A673 (cell line): ENCODE measurements around the gene NREP. TPM values are rescaled to one million over a fixed set of nuclear protein-coding genes. Genes with fewer than 3 reads are reported as not detected.

Experiments
- BruUV-seq: library from RNA; stranded (reverse); fragments of 400-500 nt; replicated peaks from 2 replicates; lab custom pipeline; 2021; lab: Mats Ljungman, UMichigan
- CTCF ChIA-PET: fragments of 300-600 bp; sonication (Branson Sonifier 250); formaldehyde crosslinking; loops from one replicate; lab custom pipeline; 2022; ENCODE audit warnings: antibody characterized with exemption; lab: Charles Lee
- POLR2A ChIA-PET: fragments of 300-600 bp; sonication (Branson Sonifier 250); formaldehyde crosslinking; loops from one replicate; lab custom pipeline; 2022; ENCODE audit warnings: antibody characterized with exemption; ENCODE audit not compliant: low non-redundant PET; lab: Charles Lee
- DNase-seq: peaks from one replicate; pipeline ENCODE4 v3.0.0-alpha.2; 2015; ENCODE audit warnings: low spot score
- H3K27ac ChIP-seq: fragments of 200-600 bp; sonication (generic); 2 replicates; pipeline ENCODE4 v1.5.1; 2016; ENCODE audit warnings: mixed run types, low read depth, mild to moderate bottlenecking, mixed read lengths, antibody characterized with exemption, low read length; ENCODE audit not compliant: poor library complexity, severe bottlenecking
- H3K27me3 ChIP-seq: fragments of 200-600 bp; sonication (generic); replicated peaks from 2 replicates; pipeline ENCODE4 v1.6.1; 2017; ENCODE audit warnings: mixed run types, low read depth, mild to moderate bottlenecking, mixed read lengths, antibody characterized with exemption, low read length; ENCODE audit not compliant: insufficient read depth, poor library complexity
- H3K36me3 ChIP-seq: fragments of 200-600 bp; sonication (generic); 2 replicates; pipeline ENCODE4 v1.6.1; 2016; ENCODE audit warnings: mixed run types, mild to moderate bottlenecking, mixed read lengths, antibody characterized with exemption, low read length; ENCODE audit not compliant: insufficient read depth, poor library complexity, severe bottlenecking
- H3K4me1 ChIP-seq: fragments of 200-600 bp; sonication (generic); 2 replicates; pipeline ENCODE4 v1.6.1; 2017; ENCODE audit warnings: mixed run types, mild to moderate bottlenecking, mixed read lengths, antibody characterized with exemption, low read length; ENCODE audit not compliant: insufficient read depth, poor library complexity, severe bottlenecking
- H3K4me3 ChIP-seq: fragments of 200-600 bp; sonication (generic); 2 replicates; pipeline ENCODE4 v1.5.1; 2016; ENCODE audit warnings: low read depth, mixed run types, mild to moderate bottlenecking, mixed read lengths, low read length; ENCODE audit not compliant: poor library complexity, severe bottlenecking
- H3K9me3 ChIP-seq: fragments of 200-600 bp; sonication (generic); 2 replicates; pipeline ENCODE4 v1.6.1; 2016; ENCODE audit warnings: mixed run types, low read depth, mild to moderate bottlenecking, mixed read lengths, antibody characterized with exemption, low read length; ENCODE audit not compliant: poor library complexity, severe bottlenecking
- EZH2 ChIP-seq: fragments of 200-600 bp; sonication (generic); IDR thresholded peaks from 2 replicates; pipeline ENCODE4 v1.6.1; 2017; ENCODE audit warnings: borderline replicate concordance, low read depth, mild to moderate bottlenecking, mixed read lengths, antibody characterized with exemption, low read length; ENCODE audit not compliant: poor library complexity, severe bottlenecking
- intact Hi-C: fragments of 100-400 bp; cut with micrococcal nuclease; formaldehyde crosslinking; loops from one replicate; pipeline ENCODE4 v1.10.0; 2022; ENCODE audit not compliant: unreplicated experiment
- total RNA-seq: library from RNA; stranded (reverse); gene quantifications from 2 replicates; pipeline ENCODE4 v1.2.3, GENCODE V29; 2021
- TF ChIP-seq, protein P1 (sequence below): fragments of 300-800, 200-600 bp; sonication (generic); conservative IDR thresholded peaks from 2 replicates; pipeline ENCODE4 v1.5.1; 2017; ENCODE audit warnings: low read depth, mild to moderate bottlenecking, antibody characterized with exemption, low read length, moderate library complexity, mixed read lengths

The NREP gene
- total RNA-seq, 1 experiment from 2014 or later = 31.0 TPM

DNA sequence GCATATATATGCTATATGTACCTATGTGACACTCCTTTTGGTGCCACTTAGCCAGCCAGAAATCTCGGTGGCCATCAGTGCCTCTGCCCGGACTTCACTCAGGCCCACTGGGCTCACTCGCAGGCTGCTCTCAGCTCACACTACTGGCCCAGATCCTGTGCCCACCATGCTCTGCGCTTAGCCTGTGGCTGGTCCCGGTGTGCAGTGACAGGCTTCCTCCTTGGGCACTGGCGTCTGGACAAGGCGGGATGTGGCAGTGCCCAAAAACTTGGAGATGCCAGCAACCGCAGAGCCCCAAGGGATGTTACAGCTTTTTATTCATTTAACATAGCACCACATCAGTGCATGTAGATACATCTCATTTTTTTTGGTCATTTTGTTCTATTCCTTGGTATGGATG lies 77.4 kb downstream of the NREP start:
- Histone ChIP-seq H3K4me3 (no peak overlapping the region), H3K4me1 (no peaks in the 10 kb centered on the region), H3K27me3 (no peaks in the 10 kb centered on the region), H3K36me3 (no peaks in the 10 kb centered on the region), H3K9me3 (no peaks in the 10 kb centered on the region), H3K27ac (no peak overlapping the region)
- TF ChIP-seq EZH2 = no peak
- TF ChIP-seq, protein P1, sequence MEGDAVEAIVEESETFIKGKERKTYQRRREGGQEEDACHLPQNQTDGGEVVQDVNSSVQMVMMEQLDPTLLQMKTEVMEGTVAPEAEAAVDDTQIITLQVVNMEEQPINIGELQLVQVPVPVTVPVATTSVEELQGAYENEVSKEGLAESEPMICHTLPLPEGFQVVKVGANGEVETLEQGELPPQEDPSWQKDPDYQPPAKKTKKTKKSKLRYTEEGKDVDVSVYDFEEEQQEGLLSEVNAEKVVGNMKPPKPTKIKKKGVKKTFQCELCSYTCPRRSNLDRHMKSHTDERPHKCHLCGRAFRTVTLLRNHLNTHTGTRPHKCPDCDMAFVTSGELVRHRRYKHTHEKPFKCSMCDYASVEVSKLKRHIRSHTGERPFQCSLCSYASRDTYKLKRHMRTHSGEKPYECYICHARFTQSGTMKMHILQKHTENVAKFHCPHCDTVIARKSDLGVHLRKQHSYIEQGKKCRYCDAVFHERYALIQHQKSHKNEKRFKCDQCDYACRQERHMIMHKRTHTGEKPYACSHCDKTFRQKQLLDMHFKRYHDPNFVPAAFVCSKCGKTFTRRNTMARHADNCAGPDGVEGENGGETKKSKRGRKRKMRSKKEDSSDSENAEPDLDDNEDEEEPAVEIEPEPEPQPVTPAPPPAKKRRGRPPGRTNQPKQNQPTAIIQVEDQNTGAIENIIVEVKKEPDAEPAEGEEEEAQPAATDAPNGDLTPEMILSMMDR = no peak
- BruUV-seq = no TSS peak
- intact Hi-C loops = loop anchor here (10.0 kb wide), 1 partner anchor 465 kb away; no protein-coding TSS in a partner anchor
- POLR2A ChIA-PET = no interaction called here
- no peak for DNase-seq
- CTCF ChIA-PET = no interaction called here

Other genes with a start within 250 kb of the NREP start
- 37.7 and 43.4 TPM in 2 replicates for gene STARD4, start 244.7 kb downstream of the NREP start, total RNA-seq